HG03066 (cell line): ENCODE data around the gene USP34.
A peak's percentile ranks its signal among the peaks of the same experiment; 100 is the strongest.
"Not testable (repeated sequence)": the region's sequence is repeated elsewhere in the genome, so short reads cannot be mapped to it uniquely, and the experiment has no call there.

Experiments used
- ATAC-seq: cut with Tn5 transposase; IDR thresholded peaks from one replicate; pipeline ENCODE4 v1.9.1; 2021; ENCODE audit warnings: low read depth; ENCODE audit not compliant: unreplicated experiment

The USP34 gene, protein sequence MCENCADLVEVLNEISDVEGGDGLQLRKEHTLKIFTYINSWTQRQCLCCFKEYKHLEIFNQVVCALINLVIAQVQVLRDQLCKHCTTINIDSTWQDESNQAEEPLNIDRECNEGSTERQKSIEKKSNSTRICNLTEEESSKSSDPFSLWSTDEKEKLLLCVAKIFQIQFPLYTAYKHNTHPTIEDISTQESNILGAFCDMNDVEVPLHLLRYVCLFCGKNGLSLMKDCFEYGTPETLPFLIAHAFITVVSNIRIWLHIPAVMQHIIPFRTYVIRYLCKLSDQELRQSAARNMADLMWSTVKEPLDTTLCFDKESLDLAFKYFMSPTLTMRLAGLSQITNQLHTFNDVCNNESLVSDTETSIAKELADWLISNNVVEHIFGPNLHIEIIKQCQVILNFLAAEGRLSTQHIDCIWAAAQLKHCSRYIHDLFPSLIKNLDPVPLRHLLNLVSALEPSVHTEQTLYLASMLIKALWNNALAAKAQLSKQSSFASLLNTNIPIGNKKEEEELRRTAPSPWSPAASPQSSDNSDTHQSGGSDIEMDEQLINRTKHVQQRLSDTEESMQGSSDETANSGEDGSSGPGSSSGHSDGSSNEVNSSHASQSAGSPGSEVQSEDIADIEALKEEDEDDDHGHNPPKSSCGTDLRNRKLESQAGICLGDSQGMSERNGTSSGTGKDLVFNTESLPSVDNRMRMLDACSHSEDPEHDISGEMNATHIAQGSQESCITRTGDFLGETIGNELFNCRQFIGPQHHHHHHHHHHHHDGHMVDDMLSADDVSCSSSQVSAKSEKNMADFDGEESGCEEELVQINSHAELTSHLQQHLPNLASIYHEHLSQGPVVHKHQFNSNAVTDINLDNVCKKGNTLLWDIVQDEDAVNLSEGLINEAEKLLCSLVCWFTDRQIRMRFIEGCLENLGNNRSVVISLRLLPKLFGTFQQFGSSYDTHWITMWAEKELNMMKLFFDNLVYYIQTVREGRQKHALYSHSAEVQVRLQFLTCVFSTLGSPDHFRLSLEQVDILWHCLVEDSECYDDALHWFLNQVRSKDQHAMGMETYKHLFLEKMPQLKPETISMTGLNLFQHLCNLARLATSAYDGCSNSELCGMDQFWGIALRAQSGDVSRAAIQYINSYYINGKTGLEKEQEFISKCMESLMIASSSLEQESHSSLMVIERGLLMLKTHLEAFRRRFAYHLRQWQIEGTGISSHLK (N-terminal part only)

GRCh38 chr2:61470965-61471904, at the start of gene USP34:
Gene USP34 (minus strand): TSS chr2:61471087. CDS start chr2:61470692, 395 bp downstream.
- peak; percentile 80 for ATAC-seq

DNA sequence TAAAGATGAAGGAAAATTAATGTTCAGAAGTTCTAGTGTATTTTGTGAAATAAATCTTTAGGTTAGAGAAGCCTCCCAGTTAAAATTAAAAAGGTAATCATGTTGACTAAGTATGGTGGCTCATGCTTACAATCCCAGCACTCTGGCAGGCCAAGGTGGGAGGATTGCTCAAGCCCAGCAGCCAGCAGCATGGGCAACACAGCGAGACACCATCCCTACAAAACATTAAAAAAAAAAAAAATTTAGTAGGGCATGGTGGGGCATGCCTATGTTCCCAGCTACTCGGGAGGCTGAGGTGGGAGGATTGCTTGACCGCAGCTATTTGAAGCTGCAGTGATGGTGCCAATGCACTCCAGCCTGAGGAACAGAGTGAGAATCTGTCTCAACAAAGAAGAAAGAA, 49.4 kb upstream of the USP34 start:
- no peak for ATAC-seq

- ATAC-seq, result no peak
These were observed 42.0 kb upstream of the USP34 start for GRCh38 chr2:61512768-61513398.

DNA sequence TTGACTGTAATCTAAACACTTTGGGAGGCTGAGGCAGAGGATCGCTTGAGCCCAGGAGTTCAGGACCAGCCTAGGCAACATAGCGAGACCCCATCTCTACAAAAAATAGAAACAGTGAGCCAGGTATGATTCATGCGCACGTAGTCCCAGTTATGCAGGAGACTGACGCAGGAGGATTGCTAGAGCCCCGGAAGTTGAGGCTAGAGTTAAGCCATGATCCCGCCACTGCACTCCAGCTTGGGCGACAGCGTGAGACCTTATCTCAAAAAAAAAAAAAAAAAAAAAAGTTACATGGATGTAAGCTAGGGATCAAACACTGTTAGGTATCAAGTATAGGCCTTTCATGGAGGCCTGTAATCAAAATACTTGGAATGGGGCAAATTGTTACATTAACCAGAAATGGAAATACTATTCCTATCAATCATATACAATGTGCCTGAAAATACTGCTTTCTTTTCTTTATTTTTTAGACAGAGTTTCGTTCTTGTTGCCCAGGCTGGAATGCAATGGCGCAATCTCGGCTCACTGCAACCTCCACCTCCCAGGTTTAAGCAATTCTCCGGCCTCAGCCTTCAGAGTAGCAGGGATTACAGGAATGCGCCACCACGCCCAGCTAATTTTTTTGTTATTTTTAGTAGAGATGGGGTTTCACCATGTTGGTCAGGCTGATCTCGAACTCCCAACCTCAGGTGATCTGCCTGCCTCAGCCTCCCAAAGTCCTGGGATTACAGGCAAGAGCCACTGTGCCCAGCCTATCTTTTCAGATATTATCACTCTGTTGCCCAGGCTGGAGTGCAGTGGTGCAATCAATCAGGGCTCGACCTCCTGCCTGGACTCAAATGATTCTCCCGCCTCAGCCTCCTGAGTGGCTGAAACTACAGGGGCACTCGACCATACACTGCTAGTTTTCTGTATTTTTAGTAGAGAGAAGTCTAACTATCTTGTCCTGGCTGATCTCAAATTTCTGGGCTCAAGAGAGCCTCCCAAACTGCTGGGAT, 40.1 kb upstream of the USP34 start:
- no peak for ATAC-seq

- no peak for ATAC-seq
These were observed 34.1 kb upstream of the USP34 start for GRCh38 chr2:61504949-61505348.

DNA sequence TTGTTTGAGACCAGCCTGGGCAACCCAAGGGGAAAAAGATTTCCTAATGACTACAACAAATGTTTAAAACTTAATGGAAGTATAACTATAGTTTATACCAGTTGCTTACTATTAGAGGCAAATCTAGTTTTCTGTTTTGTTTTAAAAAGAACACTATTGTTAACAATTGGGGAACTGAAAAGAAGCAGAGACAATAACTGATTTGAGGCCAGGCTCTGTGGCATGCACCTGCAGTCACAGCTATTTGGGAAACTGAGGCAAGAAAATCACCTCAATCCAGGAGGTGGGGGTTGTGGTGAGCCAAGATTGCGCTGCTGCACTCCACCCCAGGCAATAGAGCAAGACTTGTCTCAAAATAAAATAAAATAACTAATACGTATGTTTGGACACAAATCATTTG, 28.2 kb upstream of the USP34 start:
- ATAC-seq, result no peak

DNA sequence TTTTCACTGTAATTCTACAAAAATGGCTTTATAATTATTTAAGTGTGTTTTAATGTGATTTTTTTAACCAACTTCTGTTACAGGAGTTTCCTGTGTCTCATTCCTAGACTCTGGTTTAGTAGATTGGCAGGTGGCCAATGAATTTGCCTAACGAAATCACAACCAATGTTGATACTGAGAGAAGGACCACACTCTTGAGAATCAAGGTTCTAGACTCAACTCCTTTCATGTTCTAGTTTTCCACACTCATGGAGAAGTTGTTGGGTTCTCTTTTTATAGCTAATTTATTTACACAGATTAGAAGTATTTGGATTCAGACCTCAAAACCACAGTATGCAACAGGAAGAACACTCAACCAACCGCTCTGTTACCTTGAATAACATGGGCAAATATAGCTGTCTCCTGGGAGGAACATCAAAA, 22.6 kb upstream of the USP34 start:
- no peak for ATAC-seq

GRCh38 chr2:61492476-61492875, 21.6 kb upstream of the USP34 start:
- ATAC-seq, result no peak

DNA sequence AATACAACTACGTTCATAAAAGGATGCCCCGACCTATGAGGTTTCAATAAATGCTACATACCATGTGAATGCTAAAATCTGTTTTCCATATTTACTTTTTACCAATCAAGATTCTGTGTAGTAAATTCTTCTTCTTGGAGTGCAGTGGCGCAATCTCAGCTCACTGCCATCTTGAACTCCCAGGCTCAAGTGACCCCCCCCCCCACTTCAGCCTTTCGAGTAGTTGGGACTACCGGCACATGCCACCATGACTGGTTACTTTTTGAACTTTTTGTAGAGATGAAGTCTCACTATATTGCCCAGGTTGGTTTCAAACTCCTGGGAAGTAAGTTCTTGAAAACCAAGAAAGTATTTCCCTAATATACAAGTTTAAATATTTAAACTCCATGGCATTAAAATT, 14.4 kb upstream of the USP34 start:
- ATAC-seq, result no peak

- no peak for ATAC-seq
These were observed 7.2 kb upstream of the USP34 start for GRCh38 chr2:61478086-61478485.

DNA sequence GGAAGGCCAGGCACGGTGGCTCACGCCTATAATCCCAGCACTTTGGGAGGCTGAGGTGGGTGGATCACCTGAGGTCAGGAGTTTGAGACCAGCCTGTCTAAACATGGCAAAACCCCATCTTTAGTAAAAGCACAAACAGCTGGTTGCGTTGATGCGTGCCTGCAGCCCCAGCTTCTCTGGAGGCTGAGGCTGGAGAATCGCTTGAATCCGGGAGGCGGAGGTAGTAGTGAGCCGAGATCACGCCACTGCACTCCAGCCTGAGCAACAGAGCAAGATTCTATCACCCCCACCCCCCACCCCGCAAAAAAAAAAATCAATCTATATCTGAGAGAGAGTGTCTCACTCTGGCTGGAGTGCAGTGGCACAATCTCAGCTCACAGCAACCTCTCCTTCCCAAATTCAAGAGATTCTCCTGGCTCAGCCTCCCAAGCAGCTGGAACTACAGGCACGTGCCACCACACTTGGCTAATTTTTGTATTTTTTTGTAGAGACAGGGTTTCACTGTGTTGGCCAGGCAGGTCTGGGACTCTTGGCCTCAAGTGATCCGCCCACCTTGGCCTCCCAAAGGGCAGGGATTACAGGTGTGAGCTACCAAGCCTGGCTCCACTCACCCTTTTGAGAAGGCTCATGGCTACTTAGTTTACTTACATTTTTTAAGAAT, 6.2 kb upstream of the USP34 start:
- not testable (repeated sequence) for ATAC-seq

DNA sequence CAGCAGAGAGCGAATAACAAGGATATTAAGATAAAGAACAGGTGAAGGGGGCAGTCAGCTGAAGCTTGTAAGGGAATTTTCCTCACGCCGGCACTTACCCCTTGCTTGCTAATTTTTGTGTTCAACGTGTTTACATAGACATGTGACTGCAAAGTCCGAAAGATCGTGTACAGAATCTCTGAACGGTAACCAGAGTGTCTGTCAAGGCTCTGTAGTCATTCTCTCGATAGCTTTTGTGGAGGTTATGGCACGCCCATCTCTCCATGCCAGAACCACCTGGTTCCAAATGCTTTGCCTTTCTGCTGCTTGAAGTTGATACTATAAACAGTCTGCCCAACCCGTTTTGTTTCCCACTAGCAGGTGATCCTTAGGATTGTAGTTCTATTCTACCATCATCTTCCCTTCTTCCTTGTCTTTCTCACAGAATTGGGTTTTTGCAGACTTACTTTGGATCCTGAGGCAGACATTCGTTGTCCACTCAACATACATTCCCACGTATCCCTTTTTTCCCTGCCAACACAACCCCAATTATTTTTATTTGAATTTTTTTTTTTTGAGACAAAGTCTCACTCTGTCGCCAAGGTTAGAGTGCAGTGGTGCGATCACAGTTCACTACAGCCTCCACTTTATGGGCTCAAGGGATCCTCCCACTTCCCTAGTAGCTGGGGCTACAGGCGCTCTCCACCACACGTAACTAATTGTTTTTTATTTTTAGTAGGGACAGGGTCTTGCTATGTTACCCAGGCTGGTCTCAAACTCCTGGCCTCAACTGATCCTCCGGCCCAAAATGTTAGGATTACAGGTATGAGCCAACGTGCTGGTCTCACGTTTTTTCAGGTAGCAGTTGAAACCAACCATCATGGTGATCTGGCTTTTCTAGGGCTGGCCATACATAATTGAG, 1.3 kb upstream of the USP34 start:
- ATAC-seq, result no peak

DNA sequence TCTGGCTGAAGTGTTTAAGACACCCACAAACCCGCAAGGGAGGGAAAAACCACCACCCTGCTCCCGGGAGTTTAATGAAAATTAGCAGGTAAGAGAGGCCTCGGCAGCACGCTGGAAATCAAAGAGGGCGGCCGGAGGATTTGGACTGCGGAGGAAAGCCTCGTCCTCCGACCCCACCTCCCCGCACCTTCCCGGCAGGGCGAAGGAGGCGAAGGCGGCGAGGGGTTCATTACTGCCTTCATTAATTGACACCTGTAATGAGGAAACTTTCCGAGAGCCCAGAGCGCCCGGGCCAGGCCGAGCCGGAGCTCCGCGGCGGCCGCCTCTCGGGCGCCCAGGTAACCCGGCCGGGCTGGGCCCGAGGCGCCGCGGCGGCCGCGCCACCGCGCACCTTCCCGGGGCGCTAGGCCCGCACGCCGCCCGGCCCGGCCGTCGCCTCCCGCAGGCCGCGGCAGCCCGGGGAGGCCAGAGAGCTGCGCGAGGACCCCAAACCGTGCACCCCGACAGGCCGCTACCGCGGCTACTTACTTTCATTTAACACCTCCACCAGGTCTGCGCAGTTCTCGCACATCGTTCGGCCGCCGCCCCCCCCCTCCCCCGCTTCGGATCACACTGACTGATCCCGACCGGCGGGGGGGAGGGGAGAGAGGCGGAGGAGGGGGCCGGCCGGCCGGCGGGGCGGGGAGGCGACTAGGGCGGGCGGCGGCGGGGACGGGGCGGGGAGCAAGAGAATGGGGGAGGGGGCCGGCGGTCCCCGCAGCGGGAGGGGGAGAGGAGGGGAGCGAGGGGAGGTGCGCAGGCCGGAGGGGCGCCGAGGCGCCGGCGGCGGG, 550 bp downstream of the USP34 start:
- peak; percentile 31 for ATAC-seq

DNA sequence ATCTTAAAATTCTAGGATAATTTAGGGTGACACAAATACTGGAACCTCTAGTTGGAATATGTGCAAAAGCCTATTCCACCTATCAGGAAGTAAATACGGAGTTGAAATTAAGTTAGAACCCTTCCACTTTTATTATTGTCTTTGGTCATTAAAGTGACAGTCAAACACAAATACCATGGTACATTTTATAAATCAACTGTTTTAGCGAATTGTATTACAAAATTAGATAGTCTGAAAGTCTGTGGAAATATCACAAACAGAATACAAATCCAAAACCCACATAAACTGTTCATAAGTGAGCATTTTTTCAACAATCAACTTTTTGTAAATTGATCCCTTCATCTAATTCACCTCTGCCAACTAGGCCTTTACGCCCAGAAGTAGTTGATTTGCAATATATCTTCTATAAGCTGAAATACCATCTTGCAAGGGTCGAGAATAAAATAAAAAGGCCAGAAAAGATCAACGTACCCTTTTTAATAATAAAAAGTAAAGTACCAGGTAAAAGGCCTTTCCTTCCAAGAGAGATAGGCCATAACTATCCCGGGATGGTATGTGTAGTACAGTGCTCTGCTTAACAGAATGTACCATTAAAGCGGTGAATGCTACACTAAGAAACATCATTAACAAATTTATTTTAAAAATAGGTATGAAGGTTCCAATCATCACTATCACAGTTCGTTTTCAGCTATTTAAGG, 1.3 kb downstream of the USP34 start:
- ATAC-seq, result no peak

DNA sequence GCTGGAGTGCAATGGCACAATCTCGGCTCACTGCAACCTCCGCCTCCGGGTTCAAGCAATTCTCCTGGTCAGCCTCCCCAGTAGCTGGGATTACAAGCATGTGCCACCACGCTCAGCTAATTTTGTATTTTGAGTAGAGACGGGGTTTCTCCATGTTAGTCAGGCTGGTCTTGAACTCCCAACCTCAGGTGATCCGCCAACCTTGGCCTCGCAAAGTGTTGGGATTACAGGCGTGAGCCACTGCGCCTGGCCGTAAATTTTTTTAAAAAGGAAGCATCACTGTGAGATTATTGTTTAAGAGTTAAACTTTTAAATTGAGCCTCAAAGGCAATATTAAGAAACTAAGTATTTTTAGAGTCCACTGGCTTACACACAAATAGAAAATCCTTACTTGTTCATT, 2.7 kb downstream of the USP34 start:
- not testable (repeated sequence) for ATAC-seq
